HG03432 (cell line): ENCODE data around the gene ARMCX6.
A peak's percentile ranks its signal among the peaks of the same experiment; 100 is the strongest.
"Not testable (repeated sequence)": the region's sequence is repeated elsewhere in the genome, so short reads cannot be mapped to it uniquely, and the experiment has no call there.

Experiments used
- ATAC-seq: cut with Tn5 transposase; IDR thresholded peaks from one replicate; pipeline ENCODE4 v1.9.1; 2021; ENCODE audit warnings: mild to moderate bottlenecking, moderate library complexity; ENCODE audit not compliant: unreplicated experiment

The ARMCX6 gene

DNA sequence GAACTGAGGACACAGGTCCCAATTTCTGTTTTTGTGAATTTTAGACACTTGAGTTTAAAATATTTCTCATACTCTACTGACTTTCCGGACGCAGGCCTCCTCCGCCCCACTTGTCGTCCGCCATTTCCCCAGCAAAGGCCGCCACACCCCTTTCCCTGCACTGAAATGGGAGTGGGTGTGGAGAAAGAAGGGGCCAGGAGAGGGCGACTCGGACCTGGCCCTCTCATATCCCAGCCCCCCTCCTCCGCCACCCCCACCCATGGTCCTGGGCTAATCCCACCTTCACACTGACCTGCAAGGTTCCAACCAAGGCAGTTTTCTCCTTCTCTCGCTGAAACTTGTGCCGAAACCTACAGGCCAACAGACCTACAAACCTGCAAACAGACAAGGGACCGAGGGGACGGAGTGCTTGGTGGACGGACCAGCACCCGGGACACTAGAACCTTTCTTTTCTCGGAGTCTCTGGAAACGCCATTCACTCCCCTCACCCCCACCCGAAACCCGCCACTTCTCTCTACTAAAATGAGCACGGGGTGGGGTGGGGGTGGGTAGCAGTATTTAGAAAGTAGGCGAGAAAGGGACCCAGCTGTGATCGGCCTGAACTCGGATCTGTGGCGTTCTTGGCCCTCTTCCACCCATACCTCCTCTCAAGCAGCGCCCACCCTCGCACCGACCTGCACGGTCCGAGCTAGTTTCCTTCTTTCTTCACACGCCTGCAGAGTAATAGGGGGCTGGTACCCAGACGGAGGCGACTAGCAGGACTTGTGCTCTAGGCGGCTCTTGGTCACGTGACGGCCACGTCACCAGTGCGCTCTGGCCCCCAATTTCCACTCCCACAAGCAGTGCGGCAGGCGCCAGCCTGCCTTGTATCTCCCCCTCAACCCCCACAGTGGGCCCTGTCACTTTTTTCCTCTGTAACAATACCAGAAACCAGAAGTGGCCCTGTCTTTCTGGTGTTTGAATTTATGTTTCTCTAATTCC lies at the start of gene ARMCX6:
TSS of gene ARMCX6 (minus strand) at position 790 of the 981 bp plus-strand sequence. CDS start 1,380 bp downstream, outside the sequence.
- peak; percentile 97 for ATAC-seq

DNA sequence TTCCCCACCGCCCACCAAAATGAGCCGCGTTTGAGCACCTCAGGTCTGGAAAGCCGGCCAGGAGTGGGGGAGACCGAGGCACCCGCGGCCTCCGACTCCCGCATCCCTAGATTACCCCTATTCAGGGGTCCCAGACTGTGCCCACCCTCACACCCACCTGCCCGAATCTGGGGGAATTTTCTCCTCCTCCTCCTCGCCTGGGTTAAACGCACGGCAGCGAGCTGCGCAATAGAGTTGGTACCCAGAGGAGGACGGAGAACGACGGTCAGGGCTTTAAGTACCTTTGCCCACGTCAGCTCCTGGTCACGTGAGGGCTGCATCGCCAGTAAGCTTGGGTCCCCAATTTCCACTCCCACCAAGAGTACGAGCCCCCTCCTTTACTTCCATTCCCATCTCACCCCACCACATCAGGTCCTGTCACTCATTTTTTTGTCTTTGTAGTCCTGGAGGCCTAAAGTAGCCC lies 41.8 kb upstream of the ARMCX6 start, which contains the start of gene ARMCX2:
TSS of gene ARMCX2 (minus strand) at position 250 of the 463 bp plus-strand sequence. CDS start 2,262 bp downstream, outside the sequence.
- ATAC-seq: peak; percentile 65

DNA sequence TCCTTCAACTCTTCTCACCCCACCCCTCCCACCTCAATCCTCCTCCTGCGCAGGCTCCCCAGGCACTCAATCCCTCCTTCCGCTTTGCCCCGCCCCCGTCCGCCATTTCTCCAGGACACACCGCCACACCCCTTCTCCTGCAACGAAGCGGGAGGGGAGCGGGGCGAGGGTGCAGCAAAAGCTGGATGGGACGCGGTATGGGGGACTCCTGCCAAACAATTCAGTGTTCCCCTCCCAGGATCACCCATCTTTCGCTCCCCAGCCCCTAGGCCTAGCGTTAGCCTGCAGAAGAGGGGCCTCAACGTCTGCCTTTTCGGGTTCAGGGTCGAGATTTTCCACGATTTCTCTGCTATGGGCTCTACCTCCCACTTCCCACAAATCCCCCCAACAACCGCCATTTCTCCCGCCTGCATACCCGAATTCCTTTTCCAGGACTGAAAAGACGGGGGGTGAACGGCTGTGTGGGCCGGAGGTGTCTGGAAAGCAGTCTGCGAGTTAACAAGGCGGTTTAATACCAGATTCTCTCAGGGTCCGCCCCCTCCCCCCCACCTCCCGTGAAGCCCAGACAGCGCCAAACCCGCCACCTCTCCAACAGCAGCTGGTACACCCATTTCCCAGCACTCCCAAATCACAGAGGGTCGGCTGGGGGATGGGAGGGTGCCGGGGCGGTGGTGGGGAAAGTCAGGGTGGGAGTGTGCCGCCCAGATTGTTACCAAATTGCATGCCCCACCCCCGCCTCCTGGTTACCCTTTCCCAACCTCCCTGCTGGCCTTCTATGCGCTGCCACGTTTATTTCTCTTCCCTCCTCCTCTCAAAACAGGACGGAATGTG lies 41.1 kb upstream of the ARMCX6 start:
- peak; percentile 87 for ATAC-seq

DNA sequence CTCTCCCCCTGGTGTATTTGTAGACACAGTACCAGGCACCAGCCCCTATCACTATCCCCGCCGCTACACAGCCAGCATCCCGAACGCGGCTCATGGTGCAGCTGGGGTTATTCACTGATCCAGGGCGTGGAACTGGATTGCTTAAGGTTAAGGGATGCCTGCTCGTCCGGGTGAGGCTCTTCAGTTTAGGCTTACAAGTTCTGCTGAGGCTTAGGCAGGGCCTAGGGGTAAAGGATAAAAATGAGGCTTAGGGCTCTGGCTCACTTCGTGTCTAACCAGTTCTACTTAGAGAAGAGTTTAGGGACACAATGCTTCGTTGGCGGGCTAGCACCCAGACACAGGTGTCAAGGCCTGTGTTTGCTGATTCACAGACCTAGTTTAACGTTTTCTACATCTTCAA lies 39.7 kb upstream of the ARMCX6 start:
- no peak for ATAC-seq

DNA sequence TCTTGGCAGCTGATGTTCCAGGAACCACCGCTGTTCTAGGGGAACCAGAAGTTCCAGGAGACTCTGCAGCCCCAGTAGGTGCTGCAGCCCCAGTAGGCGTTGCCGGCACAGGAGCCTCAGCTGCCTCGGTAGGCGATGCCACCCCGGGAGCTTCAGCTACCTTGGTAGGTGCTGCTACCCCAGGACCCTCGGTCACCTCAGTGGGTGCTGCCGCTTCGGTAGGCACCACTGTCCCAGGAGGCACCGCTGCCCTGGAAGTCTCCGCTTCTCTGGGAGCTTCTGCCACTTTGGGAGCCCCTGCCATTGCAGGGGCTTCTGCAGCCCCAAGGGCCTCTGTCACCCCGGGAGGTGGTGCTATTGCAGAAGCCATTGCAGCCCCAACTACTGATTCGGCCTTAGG lies 39.0 kb upstream of the ARMCX6 start:
- ATAC-seq: no peak

DNA sequence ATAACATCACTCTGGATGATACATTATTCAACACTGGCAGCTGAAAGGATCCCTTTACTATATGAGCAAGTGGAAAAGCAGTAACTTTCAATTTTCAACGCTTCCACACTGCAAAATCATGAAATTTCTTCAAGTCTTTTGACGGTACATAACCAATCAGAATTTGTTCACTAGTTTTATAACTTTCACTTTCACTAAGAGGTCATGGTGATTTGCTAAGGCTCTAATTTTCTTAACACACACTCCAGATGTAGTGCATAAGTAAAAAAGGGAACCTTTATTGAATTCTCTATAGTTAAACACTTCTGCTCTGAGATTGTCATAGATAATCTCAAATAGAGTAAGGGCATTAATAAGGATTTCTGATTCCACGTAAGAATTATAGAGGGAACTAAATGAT lies 37.7 kb upstream of the ARMCX6 start:
- ATAC-seq: no peak

DNA sequence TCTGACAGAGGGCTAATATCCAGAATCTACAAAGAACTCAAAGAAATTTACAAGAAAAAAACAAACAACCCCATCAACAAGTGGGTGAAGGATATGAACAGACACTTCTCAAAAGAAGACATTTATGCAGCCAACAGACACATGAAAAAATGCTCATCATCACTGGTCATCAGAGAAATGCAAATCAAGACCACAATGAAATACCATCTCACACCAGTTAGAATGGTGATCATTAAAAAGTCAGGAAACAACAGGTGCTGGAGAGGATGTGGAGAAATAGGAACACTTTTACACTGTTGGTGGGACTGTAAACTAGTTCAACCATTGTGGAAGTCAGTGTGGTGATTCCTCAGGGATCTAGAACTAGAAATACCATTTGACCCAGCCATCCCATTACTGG lies 29.9 kb upstream of the ARMCX6 start:
- not testable (repeated sequence) for ATAC-seq

DNA sequence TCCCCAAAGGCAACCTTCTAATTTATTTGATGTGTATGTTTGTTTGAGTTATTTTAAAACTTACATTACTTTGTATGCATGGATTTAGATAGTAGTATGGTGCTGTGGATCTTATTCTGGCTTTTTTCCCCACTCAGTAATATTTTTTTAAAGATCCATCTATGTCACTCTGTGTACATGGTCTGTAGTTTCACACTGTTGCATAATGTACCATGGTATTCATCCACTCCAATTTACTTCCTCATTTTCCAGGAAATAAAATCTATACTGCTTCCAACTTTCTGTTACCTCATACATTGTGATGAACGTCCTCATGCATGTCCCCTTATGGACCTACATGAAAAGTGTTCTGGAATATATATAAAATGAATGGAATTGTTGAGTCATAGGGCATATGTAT lies 24.3 kb upstream of the ARMCX6 start:
- ATAC-seq: no peak

DNA sequence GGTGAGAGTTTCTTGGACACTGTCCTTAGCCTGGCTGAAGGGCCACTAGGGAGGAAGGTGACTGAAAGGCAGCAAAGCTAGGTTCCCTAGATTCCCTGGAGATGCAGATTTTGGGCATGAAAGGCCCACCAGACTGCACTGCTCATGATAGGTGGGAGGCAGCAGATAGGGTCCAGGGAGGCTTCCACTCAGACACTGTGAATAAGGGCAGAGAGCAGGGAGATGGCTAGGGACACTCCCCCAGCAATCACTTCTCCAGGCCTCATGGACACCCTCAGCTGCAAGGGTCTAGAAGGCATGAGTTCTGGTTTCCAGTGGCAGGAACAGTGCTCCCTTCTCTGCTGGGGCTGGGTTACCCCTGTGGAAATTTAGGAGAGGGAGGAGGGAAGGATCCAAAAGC lies 21.8 kb upstream of the ARMCX6 start:
- ATAC-seq: no peak

DNA sequence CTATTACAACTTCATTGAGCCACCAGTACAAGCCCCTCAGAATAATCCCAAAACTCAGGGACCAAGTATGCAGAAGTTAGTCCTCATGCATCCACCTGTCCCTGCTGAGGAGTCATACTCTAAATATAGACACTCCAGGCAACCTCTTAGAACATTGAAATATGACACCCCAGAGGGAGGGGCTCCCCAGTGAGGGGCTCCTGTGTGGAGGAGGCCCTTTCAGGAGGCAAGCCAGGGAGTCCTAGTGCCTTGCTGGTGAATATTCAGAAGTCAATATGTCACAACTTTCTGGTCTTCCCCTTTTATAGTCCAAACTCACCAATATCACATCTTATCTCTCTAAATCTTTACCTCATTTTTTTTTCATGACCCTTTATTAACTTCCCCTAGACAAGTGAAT lies 1.6 kb upstream of the ARMCX6 start:
- ATAC-seq: no peak

DNA sequence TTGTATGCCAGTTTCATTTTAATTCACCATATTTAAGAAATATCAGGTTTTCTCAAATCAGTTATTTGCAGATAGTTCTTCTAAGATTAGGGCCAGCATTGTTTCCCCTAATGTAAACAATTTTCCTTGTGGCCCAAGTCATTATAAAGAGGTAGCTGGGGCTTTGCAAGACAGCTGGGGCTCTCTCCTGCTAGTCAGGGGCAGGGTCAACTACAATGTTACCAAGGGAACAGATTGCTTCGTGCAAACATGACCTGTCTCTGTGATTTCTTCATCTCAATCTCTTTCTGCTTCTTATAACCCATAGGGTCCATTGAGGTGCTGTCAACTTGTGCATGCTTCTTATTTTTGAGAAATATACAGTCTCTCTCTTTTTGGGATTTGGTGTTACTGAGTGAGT lies 12.1 kb downstream of the ARMCX6 start:
- ATAC-seq: no peak

DNA sequence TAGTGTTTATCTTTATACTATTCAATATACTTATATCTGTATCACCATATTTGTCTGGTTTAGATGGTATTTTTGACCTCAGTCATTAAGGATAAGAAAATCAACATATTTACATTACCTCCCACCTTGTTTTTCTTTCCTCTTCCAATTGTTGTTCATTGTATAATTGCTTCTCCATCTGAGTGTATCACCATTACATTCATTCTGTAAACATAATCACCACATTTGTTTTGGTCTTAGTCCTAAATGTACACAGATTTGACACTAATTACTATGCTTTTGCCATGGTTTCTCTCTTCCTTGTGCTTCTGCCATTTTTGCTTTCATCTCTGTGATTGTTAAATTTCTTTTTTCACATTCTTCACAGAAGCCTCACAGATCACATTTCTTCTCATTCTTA lies 12.7 kb downstream of the ARMCX6 start:
- no peak for ATAC-seq

DNA sequence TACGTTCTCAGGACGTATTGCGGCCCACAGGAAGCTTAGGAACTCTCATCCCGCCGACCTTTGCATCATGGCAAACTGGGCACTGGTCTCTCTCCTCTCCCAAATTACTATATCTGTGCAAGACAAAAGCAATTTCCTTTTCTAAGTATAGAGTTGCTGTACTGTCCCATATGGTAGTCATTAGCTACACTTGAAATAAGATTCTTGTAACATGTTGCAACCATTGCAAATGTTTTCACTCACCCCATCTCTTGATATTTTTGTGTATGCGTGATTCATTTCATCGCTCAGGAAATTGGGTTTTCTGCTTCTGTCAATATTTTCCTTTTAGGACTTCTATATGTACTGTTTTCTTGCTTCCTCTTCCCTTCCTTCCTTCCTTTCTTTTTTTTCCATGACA lies 15.7 kb downstream of the ARMCX6 start:
- no peak for ATAC-seq

DNA sequence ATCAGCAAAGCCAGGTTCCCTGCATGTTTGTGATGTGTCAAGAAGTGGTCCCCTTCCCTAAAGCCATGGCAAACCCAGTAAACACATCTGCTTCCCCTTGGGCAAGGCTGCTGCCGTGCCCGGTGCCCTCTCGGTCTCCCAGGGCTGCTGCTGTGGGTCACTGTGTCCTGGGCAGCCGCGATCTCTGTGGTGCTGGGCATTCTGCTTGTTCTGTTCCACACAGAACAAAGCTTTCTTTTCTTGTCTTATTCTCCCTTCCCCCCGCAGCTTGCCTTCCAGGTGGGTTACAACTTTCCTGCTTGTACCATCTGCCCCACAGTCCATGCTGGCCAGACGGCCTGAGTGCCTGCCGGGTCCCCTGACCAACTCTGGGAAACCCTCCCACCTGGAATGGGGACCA lies 18.2 kb downstream of the ARMCX6 start:
- ATAC-seq: not testable (repeated sequence)

DNA sequence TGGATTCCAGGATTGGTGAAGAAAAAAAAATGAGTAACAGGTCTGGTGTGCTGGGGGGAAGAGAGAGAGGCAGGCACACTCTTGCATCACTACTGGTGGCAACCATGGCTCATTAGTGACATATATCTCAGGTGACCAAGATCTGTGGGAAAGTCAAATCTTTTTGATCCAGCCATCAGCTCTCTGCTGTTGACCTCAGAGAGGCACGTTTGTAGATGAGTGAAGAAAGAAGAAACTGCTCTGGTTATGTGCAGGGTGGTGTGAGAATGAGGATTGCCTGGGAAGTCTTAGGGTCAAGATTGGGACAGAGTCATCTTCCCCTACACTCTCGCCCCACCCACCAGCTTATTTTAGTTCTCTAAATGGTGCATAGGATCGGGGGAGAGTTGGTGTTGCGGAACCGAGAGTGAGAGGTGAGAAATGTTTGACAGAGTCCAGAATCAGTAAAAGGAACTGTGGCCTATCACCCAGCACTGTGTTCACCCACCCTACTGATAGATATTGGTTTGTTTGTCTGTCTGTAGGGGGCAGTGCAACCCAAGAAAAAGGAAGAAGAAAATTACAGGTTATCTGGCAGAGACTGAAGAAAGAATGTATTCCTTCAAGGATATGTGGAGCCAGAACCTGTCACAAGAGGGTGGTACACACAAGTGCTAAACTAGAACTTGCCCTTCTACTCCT lies 21.9 kb downstream of the ARMCX6 start:
- peak; percentile 100 for ATAC-seq
